Posterior vena cava (tissue), 2 donors: ENCODE data around the gene BMF. TPM values are rescaled to one million over a fixed set of nuclear protein-coding genes. Genes with fewer than 3 reads are reported as not detected.

ENCODE experiments used
- DNase-seq: peaks from one replicate; pipeline ENCODE4 v3.0.0-alpha.2; 2020; ENCODE audit warnings: low spot score
- intact Hi-C, 2 donors: fragments of 100-400 bp; cut with DNase I; formaldehyde crosslinking; loops; one replicate each; pipeline versions ENCODE4 v1.14.1 to v1.14.2; 2022 to 2023
- total RNA-seq, 2 donors: library from RNA; stranded (reverse); fragmentation: NEBNext Ultra II Directional; extraction: Animal tissue kit (Norgen Biotek cat#: 25700); gene quantifications; one replicate each; pipeline ENCODE4 v1.2.1, GENCODE V29; 2021
- donor health status: DM: yes; HTN: yes; CAD: no.
- donor health status: DM: yes; HTN: yes; CAD: no.

Gene BMF
- total RNA-seq, 2 donors from 2014 or later: 3.0 to 5.0 TPM

DNA sequence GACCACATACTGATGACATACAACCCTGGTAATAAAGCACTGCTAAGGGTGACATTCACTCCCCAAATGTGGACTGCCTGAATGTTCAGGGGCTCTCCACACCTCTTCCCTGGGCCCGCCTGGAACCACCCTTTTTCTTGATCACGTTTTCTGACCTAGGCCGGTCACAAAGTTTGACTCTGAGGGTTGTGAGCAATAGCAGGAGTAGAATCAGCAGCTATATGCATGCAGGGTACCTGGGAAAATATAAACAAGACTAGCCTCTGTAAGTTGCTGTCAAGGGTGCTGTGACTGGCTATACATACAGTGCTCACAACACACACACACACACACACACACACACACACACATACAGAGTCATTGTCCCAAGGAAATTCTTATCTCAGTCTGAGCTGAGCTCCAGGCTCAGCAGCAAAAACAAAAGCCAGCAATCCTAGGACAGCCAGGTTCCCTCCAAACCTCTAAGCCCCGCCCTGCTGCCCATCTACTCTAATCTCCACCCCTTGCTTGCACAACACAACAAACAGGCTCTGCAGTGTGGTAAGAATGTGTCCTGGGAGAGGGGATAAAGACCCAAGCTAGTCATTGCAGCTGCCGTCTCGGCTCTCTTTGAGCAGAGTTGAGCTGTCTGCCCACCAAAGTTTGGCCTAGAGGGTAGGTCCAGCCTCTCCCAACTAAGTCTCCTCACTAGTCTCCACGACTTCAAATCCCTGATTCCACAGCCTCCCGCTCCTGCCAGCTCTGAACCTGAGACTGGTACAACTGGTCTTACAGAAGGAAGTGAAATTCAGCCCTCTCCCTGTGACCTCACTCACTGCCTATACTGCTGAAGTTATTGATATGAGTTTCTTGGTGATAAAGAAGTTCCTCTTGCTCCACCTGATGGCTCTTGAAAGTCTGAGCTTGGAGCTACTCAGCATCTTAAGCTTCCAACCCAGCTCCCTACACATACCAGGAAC lies 2.2 kb downstream of the BMF start:
- DNase-seq: peak; percentile 83
- intact Hi-C loops: loop anchor here in 1 of 2 donors (10.0 kb wide), 1 partner anchor 598 kb away; no protein-coding TSS in a partner anchor

GRCh38 chr15:40105517-40106202 lies 3.0 kb downstream of the BMF start:
- intact Hi-C loops: loop anchor here in 1 of 2 donors (10.0 kb wide), 1 partner anchor 599 kb away; no protein-coding TSS in a partner anchor

GRCh38 chr15:40104865-40105516 lies 3.7 kb downstream of the BMF start:
- intact Hi-C loops: loop anchor here in 1 of 2 donors (10.0 kb wide), 1 partner anchor 600 kb away; no protein-coding TSS in a partner anchor
- DNase-seq: peak; percentile 97

More at GRCh38 chr15:40105517-40106202, 3.0 kb downstream of the BMF start:
- peak; percentile 58 for DNase-seq

GRCh38 chr15:40104296-40104864 lies 4.3 kb downstream of the BMF start:
- intact Hi-C loops: loop anchor here in 1 of 2 donors (10.0 kb wide), 1 partner anchor 600 kb away; no protein-coding TSS in a partner anchor
- DNase-seq: peak; percentile 59

DNA sequence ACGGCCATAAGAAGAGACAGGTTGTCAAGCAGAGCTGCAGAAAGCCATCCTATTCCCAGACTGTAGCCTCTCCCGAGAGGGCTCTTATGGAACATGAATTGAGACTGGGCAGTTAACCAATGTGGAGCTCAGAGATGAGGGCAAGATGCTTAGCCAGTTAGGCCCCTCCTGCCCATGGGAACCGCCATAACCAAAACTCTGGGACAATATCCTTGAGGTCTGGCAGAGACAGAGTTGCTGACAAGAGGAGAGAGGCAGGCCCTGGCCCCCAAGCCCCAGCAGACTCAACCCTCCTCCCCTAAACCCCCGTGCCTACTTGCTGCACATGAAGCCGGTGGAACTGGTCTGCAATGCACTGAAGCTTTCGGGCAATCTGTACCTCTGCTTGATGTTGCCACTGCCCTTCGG lies 4.8 kb downstream of the BMF start:
- intact Hi-C loops: loop anchor here in 1 of 2 donors (10.0 kb wide), 1 partner anchor 601 kb away; no protein-coding TSS in a partner anchor
- DNase-seq: peak; percentile 73

- intact Hi-C loops: loop anchor here in 1 of 2 donors (10.0 kb wide), 1 partner anchor 602 kb away; no protein-coding TSS in a partner anchor
Measured at GRCh38 chr15:40102897-40103858, 5.5 kb downstream of the BMF start.

DNA sequence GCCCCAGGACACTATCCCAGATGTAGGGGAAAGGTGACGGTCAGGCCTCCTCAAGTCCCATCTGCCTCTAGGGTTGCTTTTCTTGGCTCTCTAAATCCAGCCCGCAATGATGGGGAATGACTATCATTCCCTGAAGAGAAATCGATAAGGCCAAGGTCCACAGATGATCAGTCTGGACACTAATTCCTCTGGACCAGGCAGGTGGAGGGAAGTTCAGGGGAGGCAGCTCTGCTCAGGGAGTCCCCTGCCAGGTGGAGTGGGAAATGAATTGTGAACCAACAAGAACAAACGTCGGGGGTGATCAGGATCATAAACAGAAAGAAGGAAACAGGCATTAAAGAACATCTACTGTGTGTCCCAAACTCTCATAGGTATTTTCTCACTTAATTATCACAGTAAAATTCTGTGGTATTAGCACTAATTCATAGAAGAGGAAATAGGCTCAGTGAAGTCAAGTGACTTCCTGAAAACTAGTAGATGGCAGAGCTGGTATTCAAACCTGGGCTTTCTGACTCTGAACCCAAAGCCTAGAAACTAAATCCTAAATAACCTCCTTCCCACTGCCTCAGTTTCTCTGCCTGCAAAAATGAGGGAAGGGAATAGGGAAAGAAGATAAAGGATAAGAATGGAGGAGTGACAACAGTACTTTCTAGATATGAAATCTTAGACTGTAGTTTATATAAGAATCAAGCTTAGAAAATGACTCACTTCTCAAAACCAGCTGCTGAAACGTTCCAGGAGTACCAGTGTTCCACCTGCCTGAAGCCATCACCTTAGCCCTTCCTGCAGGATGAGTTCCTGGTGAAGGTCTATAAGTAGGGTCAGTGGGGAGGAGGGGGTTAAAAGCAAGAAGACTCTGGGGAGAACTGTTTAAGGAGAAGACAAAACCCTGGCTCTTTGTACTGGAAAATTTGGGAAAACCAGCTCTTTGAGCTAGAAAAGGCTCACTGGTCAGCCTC lies 7.5 kb downstream of the BMF start:
- intact Hi-C loops: loop anchor here (2.0 to 10.0 kb wide), 2 partner anchors 56 to 604 kb away; no protein-coding TSS in a partner anchor
- peak; percentile 25 for DNase-seq

More at GRCh38 chr15:40102897-40103858, 5.5 kb downstream of the BMF start:
- peak; percentile 90 for DNase-seq

GRCh38 chr15:40100123-40100946 lies 8.3 kb downstream of the BMF start:
- intact Hi-C loops: loop anchor here (2.0 to 10.0 kb wide), 2 partner anchors 56 to 604 kb away; no protein-coding TSS in a partner anchor
- peak; percentile 68 for DNase-seq

GRCh38 chr15:40098489-40099261 lies 10.0 kb downstream of the BMF start:
- DNase-seq: peak; percentile 82
- intact Hi-C loops: no loop called here

- intact Hi-C loops: no loop called here
Measured at GRCh38 chr15:40097968-40098476, 10.7 kb downstream of the BMF start.

DNA sequence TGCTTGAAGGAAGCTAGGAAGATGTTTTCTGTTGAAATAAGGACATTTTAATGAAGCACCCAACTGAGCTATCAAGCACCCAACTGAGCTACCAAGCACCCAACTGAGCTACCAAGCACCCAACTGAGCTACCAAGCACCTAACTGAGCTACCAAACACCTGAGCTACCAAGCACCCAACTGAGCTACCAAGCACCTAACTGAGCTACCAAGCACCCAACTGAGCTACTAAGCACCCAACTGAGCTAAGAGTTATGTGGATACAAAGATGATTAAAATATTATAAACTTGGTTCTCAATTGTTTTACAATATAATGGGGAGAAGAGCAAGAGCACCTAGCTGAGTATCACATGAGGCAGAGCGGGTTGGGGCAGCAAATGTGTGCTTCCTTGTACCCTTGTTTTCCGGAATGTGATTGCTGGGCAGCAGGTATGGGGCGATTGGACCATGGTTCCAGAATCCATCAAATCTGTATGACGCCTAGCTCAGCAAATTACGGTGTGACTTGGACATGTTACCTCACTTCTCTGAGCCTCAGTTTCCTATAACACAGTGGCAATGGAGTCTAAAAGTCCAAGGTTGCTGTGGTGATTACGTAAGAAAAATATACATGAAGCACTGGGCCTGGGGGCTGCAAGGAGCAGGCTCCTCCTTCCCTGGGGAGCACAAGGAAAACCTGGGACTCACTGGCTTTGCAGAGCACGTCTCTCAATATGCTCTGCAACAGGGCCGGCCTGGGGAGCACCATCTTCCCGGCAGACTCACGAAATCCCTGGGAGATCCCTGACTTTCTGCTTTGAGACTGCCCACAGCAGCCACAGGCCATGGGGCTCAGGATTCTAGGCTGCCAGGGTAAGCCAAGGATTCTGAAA lies 11.3 kb downstream of the BMF start:
- DNase-seq: peak; percentile 5
- intact Hi-C loops: no loop called here

More at GRCh38 chr15:40097968-40098476, 10.7 kb downstream of the BMF start:
- DNase-seq: peak; percentile 87

- peak; percentile 1 for DNase-seq
Measured at GRCh38 chr15:40096094-40096891, 12.4 kb downstream of the BMF start.

More at GRCh38 chr15:40096094-40096891, 12.4 kb downstream of the BMF start:
- intact Hi-C loops: no loop called here
